OCI-LY1 (cell line): ENCODE results near the gene CD300LG.
"Not testable (repeated sequence)": the region's sequence is repeated elsewhere in the genome, so short reads cannot be mapped to it uniquely, and the experiment has no call there.

ENCODE experiments used
- EZH2 ChIP-seq: fragments of 200-600 bp; sonication (generic), shearing (Covaris generic); IDR thresholded peaks from 2 replicates; pipeline ENCODE4 v1.8.0; 2017; ENCODE audit warnings: borderline replicate concordance, mixed run types, mild to moderate bottlenecking, antibody characterized with exemption, low read length, moderate library complexity, mixed read lengths
- TF ChIP-seq, protein P1 (sequence below): fragments of 200-600 bp; sonication (generic), shearing (Covaris generic); IDR thresholded peaks from 2 replicates; pipeline ENCODE4 v1.5.1; 2017; ENCODE audit warnings: mild to moderate bottlenecking, antibody characterized with exemption, low read length, moderate library complexity, mixed read lengths

DNA sequence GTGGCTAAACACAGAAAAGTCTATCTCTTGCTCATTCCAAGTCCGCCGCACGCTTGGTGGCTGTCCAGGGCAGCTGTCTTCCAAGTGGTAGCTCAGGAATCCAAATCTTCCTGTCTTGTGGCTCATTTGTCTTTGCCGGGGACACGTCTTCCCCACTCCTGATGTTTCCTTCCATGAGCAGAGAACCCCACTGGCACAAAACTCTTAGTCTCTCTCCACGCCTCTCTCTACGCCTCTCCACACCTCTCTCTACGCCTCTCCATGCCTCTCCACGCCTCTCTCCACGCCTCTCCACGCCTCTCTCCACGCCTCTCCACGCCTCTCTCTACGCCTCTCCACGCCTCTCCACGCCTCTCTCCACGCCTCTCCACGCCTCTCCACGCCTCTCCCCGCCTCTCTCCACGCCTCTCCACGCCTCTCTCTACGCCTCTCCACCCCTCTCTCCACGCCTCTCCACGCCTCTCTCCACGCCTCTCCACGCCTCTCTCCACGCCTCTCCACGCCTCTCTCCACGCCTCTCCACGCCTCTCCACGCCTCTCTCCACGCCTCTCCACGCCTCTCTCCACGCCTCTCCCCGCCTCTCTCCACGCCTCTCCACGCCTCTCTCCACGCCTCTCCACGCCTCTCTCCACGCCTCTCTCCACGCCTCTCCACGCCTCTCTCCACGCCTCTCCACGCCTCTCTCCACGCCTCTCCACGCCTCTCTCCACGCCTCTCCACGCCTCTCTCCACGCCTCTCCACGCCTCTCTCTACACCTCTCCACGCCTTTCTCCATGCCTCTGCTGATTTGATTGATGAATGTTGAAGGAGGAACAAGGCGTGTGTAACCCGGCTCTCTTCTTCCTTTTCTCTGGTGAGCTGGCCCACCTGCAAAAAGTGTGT lies 4.6 kb upstream of the CD300LG start:
- TF ChIP-seq, protein P1, sequence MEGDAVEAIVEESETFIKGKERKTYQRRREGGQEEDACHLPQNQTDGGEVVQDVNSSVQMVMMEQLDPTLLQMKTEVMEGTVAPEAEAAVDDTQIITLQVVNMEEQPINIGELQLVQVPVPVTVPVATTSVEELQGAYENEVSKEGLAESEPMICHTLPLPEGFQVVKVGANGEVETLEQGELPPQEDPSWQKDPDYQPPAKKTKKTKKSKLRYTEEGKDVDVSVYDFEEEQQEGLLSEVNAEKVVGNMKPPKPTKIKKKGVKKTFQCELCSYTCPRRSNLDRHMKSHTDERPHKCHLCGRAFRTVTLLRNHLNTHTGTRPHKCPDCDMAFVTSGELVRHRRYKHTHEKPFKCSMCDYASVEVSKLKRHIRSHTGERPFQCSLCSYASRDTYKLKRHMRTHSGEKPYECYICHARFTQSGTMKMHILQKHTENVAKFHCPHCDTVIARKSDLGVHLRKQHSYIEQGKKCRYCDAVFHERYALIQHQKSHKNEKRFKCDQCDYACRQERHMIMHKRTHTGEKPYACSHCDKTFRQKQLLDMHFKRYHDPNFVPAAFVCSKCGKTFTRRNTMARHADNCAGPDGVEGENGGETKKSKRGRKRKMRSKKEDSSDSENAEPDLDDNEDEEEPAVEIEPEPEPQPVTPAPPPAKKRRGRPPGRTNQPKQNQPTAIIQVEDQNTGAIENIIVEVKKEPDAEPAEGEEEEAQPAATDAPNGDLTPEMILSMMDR, result not testable (repeated sequence)
- not testable (repeated sequence) for TF ChIP-seq EZH2
